Measurements from ENCODE around the gene ZBTB46. TPM values are rescaled to one million over a fixed set of nuclear protein-coding genes. Genes with fewer than 3 reads are reported as not detected.

Gene ZBTB46
- polyA plus RNA-seq, 1 experiment, result 2.0 TPM

GRCh38 chr20:63702036-63702665, 128.9 kb downstream of the ZBTB46 start:
- no peak for TF ChIP-seq CTCF (IDR thresholded peaks at IDR 0.05; ENCODE audit: low read depth, low read length)
- CTCF ChIA-PET, result no interaction called here
- no peak overlapping the region for H3K27ac ChIP-seq (ENCODE audit: low read depth, low read length)
- H3K4me3 ChIP-seq (ENCODE audit: low read depth, low read length), result no peak overlapping the region
- H3K27me3 ChIP-seq (ENCODE audit: control insufficient read depth, insufficient read depth, low read length), result no peaks in the 10 kb centered on the region
- no peaks in the 10 kb centered on the region; the same call in 1 of the 2 replicates for H3K9me3 ChIP-seq (ENCODE audit: control insufficient read depth, insufficient read depth, low read length)
- POLR2A ChIA-PET, result no interaction called here
- no peak for DNase-seq (ENCODE audit: low read depth, low spot score)

GRCh38 chr20:63701329-63702035, 129.6 kb downstream of the ZBTB46 start:
- H3K27ac ChIP-seq (ENCODE audit: low read depth, low read length), result no peak overlapping the region
- CTCF ChIA-PET, result no interaction called here
- no peak for DNase-seq (ENCODE audit: low read depth, low spot score)

GRCh38 chr20:63701051-63701328, 130.1 kb downstream of the ZBTB46 start:
- ChIA-PET CTCF (no interaction called here), POLR2A (interaction anchor here (0.9 kb wide), 1 partner anchor 40 kb away, joined by 3 read pairs; no protein-coding TSS in a partner anchor)
- Histone ChIP-seq H3K9me3 (ENCODE audit: control insufficient read depth, insufficient read depth, low read length) (no peaks in the 10 kb centered on the region; the same call in 1 of the 2 replicates), H3K4me3 (ENCODE audit: low read depth, low read length) (no peak overlapping the region), H3K27ac (ENCODE audit: low read depth, low read length) (no peak overlapping the region), H3K27me3 (ENCODE audit: control insufficient read depth, insufficient read depth, low read length) (no peaks in the 10 kb centered on the region)
- no peak for DNase-seq (ENCODE audit: low read depth, low spot score)
- TF ChIP-seq CTCF (IDR thresholded peaks at IDR 0.05; ENCODE audit: low read depth, low read length), result no peak

More at GRCh38 chr20:63701329-63702035, 129.6 kb downstream of the ZBTB46 start:
- no peaks in the 10 kb centered on the region; the same call in 1 of the 2 replicates for H3K9me3 ChIP-seq (ENCODE audit: control insufficient read depth, insufficient read depth, low read length)
- H3K4me3 ChIP-seq (ENCODE audit: low read depth, low read length), result no peak overlapping the region
- POLR2A ChIA-PET, result interaction anchor here (0.9 kb wide), 1 partner anchor 39 kb away, joined by 3 read pairs; no protein-coding TSS in a partner anchor
- no peaks in the 10 kb centered on the region for H3K27me3 ChIP-seq (ENCODE audit: control insufficient read depth, insufficient read depth, low read length)
- no peak for TF ChIP-seq CTCF (IDR thresholded peaks at IDR 0.05; ENCODE audit: low read depth, low read length)

GRCh38 chr20:63700199-63701050, 130.6 kb downstream of the ZBTB46 start:
- DNase-seq (ENCODE audit: low read depth, low spot score), result no peak
- ChIA-PET POLR2A (interaction anchor here (0.9 to 2.4 kb wide), 2 partner anchors 18 to 40 kb away, joined by 3 to 6 read pairs; no protein-coding TSS in a partner anchor), CTCF (no interaction called here)
- H3K4me3 ChIP-seq (ENCODE audit: low read depth, low read length), result no peak overlapping the region
- H3K9me3 ChIP-seq (ENCODE audit: control insufficient read depth, insufficient read depth, low read length), result no peaks in the 10 kb centered on the region; the same call in 1 of the 2 replicates
- no peak for TF ChIP-seq CTCF (IDR thresholded peaks at IDR 0.05; ENCODE audit: low read depth, low read length)
- peak overlapping the region; percentile 96 for H3K27ac ChIP-seq (ENCODE audit: low read depth, low read length)
- no peaks in the 10 kb centered on the region for H3K27me3 ChIP-seq (ENCODE audit: control insufficient read depth, insufficient read depth, low read length)
